Stimulated activated naive CD4-positive, alpha-beta T cell (primary cell): ENCODE measurements around the gene P2RY1.

ENCODE experiments used
- DNase-seq, 6 experiments: peaks; one replicate each; lab custom pipeline; 2025; lab: John Stamatoyannopoulos, UW

Gene P2RY1

GRCh38 chr3:152834776-152835600, at the start of gene P2RY1:
Gene P2RY1 (plus strand): TSS chr3:152835131. CDS start chr3:152835783, 652 bp downstream.
- DNase-seq: no peak

- no peak for DNase-seq
Measured at GRCh38 chr3:152786977-152787681, 47.8 kb upstream of the P2RY1 start.

GRCh38 chr3:152790651-152791387, 44.1 kb upstream of the P2RY1 start:
- no peak for DNase-seq

GRCh38 chr3:152793969-152794368, 41.0 kb upstream of the P2RY1 start:
- no peak for DNase-seq

- no peak for DNase-seq
Measured at GRCh38 chr3:152797751-152798432, 37.0 kb upstream of the P2RY1 start.

- DNase-seq: no peak
Measured at GRCh38 chr3:152811974-152812760, 22.8 kb upstream of the P2RY1 start.

- no peak for DNase-seq
Measured at GRCh38 chr3:152817400-152817799, 17.5 kb upstream of the P2RY1 start.

GRCh38 chr3:152818027-152818426, 16.9 kb upstream of the P2RY1 start:
- no peak for DNase-seq

- no peak for DNase-seq
Measured at GRCh38 chr3:152823173-152823572, 11.8 kb upstream of the P2RY1 start.

GRCh38 chr3:152823781-152824180, 11.2 kb upstream of the P2RY1 start:
- no peak for DNase-seq

GRCh38 chr3:152825566-152825965, 9.4 kb upstream of the P2RY1 start:
- DNase-seq: no peak

- no peak for DNase-seq
Measured at GRCh38 chr3:152826476-152826875, 8.5 kb upstream of the P2RY1 start.

GRCh38 chr3:152827313-152827712, 7.6 kb upstream of the P2RY1 start:
- DNase-seq: no peak

GRCh38 chr3:152828075-152828840, 6.7 kb upstream of the P2RY1 start:
- no peak for DNase-seq

- DNase-seq: no peak
Measured at GRCh38 chr3:152830245-152830644, 4.7 kb upstream of the P2RY1 start.

GRCh38 chr3:152832046-152832445, 2.9 kb upstream of the P2RY1 start:
- no peak for DNase-seq

GRCh38 chr3:152833089-152833488, 1.8 kb upstream of the P2RY1 start:
- no peak for DNase-seq

- DNase-seq: peak in 1 of 6 experiments; percentile 1
Measured at GRCh38 chr3:152834191-152834775, 648 bp upstream of the P2RY1 start.

GRCh38 chr3:152835601-152836102, 721 bp downstream of the P2RY1 start:
- DNase-seq: no peak

GRCh38 chr3:152836269-152836668, 1.3 kb downstream of the P2RY1 start:
- no peak for DNase-seq
